Stimulated activated CD8-positive, alpha-beta memory T cell treated with anti-CD3 and anti-CD28 coated beads, Interleukin-4, amount 100 ng/mL, for 4 hours (primary cell): ENCODE results near the gene NUCB1.
"Not testable (repeated sequence)": the region's sequence is repeated elsewhere in the genome, so short reads cannot be mapped to it uniquely, and the experiment has no call there.

Experiments
- DNase-seq, 2 donors: peaks; one replicate each; pipeline ENCODE4 v3.0.0-alpha.2; 2020; ENCODE audit warnings: low read depth in 2 of 2, low spot score in 1 of 2

Gene NUCB1

GRCh38 chr19:48874303-48875135 is 25.6 kb upstream of the NUCB1 start:
- no peak for DNase-seq

DNA sequence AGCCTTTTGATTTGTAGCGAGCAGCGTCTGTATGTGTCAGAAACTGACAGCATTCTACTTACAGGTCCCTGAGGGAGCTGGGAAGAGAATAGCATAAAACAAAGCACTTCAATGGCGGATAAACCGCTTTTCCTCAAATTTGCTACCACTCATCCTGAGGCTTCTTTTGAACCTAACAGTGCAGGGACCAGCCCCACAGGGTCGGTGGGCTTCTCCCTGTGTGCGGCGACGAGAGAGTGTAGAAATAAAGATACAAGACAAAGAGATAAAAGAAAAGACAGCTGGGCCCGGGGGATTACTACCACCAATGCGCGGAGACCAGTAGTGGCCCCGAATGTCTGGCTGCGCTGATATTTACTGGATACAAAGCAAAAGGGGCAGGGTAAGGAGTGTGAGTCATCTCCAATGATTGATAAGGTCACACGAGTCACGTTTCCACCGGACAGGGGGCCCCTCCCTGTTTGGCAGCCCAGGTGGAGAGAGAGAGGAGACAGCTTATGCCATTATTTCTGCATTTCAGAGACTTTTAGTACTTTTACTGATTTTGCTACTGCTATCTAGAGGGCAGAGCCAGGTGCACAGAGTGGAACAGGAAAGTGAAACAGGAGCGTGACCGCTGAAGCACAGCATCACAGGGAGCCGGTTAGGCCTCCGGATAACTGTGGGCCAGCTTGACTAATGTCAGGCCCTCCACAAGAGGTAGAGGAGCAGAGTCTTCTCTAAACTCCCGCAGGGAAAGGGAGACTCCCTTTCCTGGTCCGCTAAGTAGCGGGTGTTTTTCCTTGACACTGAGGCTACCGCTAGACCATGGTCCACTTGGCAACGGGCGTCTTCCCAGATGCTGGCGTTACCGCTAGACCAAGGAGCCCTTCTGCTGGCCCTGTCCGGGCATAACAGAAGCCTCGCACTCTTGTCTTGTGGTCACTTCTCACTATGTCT is 23.8 kb upstream of the NUCB1 start:
- DNase-seq, result not testable (repeated sequence)

DNA sequence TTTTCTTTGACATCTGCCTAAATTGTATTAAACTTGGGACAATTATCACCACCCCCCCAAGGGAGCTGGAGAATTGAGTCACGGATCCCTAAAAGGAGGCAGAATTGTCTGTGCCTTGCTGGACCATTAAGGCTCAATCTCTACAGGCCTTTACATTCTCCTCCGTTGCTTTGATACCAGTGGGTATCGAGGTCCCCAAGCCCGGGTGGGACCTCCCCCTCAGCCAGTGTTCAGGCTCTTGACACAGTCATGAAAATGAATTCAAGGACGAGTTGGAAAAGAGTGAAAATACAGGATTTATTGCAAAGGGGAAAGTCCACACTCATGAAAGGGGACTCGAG is 22.3 kb upstream of the NUCB1 start:
- DNase-seq, result no peak

- DNase-seq, result no peak
These were observed 21.7 kb upstream of the NUCB1 start for GRCh38 chr19:48878196-48879024.

DNA sequence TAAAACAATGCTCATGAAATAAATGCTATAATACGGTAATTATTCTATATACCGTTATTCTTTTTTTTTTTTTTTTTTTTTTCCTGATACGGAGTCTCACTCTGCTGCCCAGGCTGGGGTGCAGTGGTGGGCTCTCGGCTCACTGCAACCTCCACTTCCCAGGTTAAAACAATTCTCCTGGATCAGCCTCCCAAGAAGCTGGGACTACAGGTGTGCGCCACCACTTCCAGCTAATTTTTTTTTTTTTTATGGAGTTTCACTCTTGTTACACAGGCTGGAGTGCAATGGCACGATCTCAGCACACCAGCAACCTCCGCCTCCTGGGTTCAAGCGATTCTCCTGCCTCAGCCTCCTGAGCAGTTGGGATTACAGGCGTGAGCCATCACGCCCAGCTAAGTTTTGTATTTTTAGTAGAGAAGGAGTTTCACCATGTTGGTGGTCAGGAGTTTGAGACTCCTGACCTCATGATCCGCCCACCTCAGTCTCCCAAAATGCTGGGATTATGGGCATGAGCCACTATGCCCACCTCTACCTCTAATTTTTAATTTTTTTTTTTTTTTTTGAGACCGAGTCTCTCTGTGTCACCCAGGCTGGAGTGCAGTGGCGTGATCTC is 21.0 kb upstream of the NUCB1 start:
- no peak for DNase-seq

DNA sequence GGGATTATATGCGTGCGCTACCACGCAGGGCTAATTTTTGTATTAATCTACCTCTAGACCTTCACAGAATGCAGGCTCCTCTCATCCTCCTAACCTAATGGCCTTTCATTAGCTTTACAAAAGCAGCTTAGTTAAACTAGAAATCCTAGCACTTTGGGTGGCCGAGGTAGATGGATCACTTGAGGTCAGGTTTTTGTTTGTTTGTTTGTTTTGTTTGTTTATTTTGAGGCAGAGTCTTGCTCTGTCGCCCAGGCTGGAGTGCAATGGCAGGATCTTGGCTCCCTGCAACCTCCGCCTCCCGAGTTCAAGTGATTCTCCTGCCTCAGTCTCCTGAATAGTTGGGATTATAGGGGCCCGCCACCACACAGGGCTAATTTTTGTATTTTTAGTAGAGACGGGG is 20.4 kb upstream of the NUCB1 start:
- DNase-seq, result not testable (repeated sequence)

- no peak for DNase-seq
These were observed 18.1 kb upstream of the NUCB1 start for GRCh38 chr19:48881741-48882657.

DNA sequence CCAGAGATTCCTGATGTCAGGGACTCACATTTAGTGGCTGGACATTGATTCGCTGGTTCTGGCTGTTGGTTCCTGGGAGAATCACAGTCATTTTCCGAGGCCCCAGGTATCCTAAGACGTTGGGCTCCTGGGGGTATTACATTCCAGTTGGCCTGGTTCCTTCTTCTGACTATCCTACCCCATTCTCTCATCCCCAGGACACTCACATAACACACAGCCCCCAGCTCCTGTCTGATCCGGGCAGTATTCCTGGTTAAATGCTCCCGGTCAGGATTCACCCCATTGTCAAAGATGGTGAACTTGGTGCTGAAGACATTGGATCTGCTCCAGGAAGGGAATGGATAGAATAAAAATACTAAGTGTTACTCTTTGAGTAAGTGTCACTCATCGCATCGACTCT is 16.4 kb upstream of the NUCB1 start:
- DNase-seq, result no peak

GRCh38 chr19:48887861-48888612 is 12.1 kb upstream of the NUCB1 start:
- DNase-seq, result no peak

- not testable (repeated sequence) for DNase-seq
These were observed 10.6 kb upstream of the NUCB1 start for GRCh38 chr19:48889496-48889895.

GRCh38 chr19:48890551-48890950 is 9.6 kb upstream of the NUCB1 start:
- no peak for DNase-seq

GRCh38 chr19:48895226-48895625 is 4.9 kb upstream of the NUCB1 start:
- DNase-seq, result no peak

- no peak for DNase-seq
These were observed 3.9 kb upstream of the NUCB1 start for GRCh38 chr19:48896191-48896720.

- no peak for DNase-seq
These were observed 2.9 kb upstream of the NUCB1 start for GRCh38 chr19:48897181-48897580.

GRCh38 chr19:48899386-48899749 is 744 bp upstream of the NUCB1 start:
- DNase-seq, result not testable (repeated sequence)

DNA sequence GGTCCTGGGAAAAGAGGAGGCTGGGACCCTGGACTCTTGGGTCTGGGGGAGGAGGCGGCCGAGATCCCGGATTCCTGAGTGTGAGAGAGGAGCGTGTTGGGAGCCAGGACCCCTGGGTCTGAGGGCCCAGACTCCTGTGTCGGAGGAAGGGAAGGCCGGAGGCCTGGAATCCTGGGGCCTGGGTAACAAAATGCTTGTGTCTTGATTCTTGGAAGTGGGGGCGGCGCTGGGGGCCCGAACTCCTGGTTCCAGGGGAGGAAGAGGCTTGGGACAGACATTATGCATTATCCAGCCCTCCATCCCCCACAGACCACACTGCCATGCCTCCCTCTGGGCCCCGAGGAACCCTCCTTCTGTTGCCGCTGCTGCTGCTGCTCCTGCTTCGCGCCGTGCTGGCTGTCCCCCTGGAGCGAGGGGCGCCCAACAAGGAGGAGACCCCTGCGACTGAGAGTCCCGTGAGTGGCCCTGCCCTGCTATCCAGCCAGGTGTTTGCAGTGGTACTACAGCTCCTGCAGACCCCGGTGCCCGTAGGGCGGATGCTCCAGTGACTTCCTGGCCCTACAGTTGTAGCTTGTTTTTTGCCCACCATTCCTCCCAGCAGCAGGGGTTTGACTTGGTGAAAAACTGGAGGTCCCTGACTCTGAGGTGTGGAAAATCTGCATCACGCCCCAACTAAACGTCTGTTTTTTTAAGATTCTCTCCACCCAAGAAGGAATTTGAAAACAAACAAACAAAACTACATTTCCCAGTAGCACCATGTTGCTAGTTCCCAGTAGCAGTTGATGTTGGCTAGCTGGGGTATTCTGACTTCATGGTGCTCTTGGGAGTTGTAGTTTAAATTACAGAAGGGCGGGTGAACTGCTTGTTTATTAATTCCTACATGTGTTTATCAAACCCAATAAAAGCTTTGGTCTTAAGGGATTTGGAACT is 630 bp downstream of the NUCB1 start:
- no peak for DNase-seq

- not testable (repeated sequence) for DNase-seq
These were observed 2.2 kb downstream of the NUCB1 start for GRCh38 chr19:48902291-48902690.

- not testable (repeated sequence) for DNase-seq
These were observed 3.7 kb downstream of the NUCB1 start for GRCh38 chr19:48903788-48904187.
